Mesodermal cell (in vitro differentiated cells): Measurements from ENCODE around the gene EYA2.

Experiments used
- H3K27ac ChIP-seq: 2 replicates; pipeline ENCODE4 v1.7.0; 2013; ENCODE audit warnings: mild to moderate bottlenecking, low read depth, low read length, moderate library complexity; ENCODE audit not compliant: severe bottlenecking
- H3K36me3 ChIP-seq: 2 replicates; pipeline ENCODE4 v1.7.1; 2013; ENCODE audit warnings: mild to moderate bottlenecking, low read length, moderate library complexity; ENCODE audit not compliant: control insufficient read depth, insufficient read depth
- H3K4me1 ChIP-seq: one replicate; pipeline ENCODE4 v1.7.1; 2013; ENCODE audit warnings: mild to moderate bottlenecking, low read length; ENCODE audit not compliant: insufficient read depth, control insufficient read depth, poor library complexity, severe bottlenecking
- H3K4me3 ChIP-seq: 2 replicates; pipeline ENCODE4 v1.7.0; 2013; ENCODE audit warnings: low read length, control low read depth, mild to moderate bottlenecking; ENCODE audit not compliant: insufficient read depth, poor library complexity, severe bottlenecking; ENCODE audit errors: extremely low read depth
- H3K9me3 ChIP-seq: 2 replicates; pipeline ENCODE4 v1.7.1; 2013; ENCODE audit warnings: mild to moderate bottlenecking, low read length, moderate library complexity; ENCODE audit not compliant: control insufficient read depth
- WGBS, 2 experiments: methylation state at CpG; one replicate each; pipeline ENCODE4 v1.1.5; 2013; ENCODE audit warnings: missing lambda C conversion rate in 2 of 2; ENCODE audit not compliant: insufficient coverage in 2 of 2; 5-methylcytosine and 5-hydroxymethylcytosine counted together

EYA2 gene

GRCh38 chr20:47049771-47050170 is 155.1 kb downstream of the EYA2 start:
- Histone ChIP-seq H3K36me3 (no peaks in the 10 kb centered on the region), H3K4me1 (no peaks in the 10 kb centered on the region), H3K4me3 (no peak overlapping the region), H3K9me3 (no peaks in the 10 kb centered on the region), H3K27ac (no peak overlapping the region)
- 92 to 98% methylated on average over 5 of the region's 7 CpGs for WGBS, 2 experiments

- no peaks in the 10 kb centered on the region for H3K4me1 ChIP-seq
- H3K27ac ChIP-seq, result no peak overlapping the region
- no peaks in the 10 kb centered on the region for H3K9me3 ChIP-seq
- 94 to 95% methylated on average over 12 to 13 of the region's 14 CpGs for WGBS, 2 experiments
- no peak overlapping the region for H3K4me3 ChIP-seq
- H3K36me3 ChIP-seq, result no peaks in the 10 kb centered on the region
These were observed 156.4 kb downstream of the EYA2 start for GRCh38 chr20:47050996-47051395.

- Histone ChIP-seq H3K4me1 (no peaks in the 10 kb centered on the region), H3K27ac (no peak overlapping the region), H3K4me3 (no peak overlapping the region), H3K36me3 (no peaks in the 10 kb centered on the region), H3K9me3 (no peaks in the 10 kb centered on the region)
- WGBS, 2 experiments, result 74 to 79% methylated on average over 6 to 7 of the region's 8 CpGs
These were observed 157.4 kb downstream of the EYA2 start for GRCh38 chr20:47051936-47052526.

- Histone ChIP-seq H3K36me3 (no peaks in the 10 kb centered on the region), H3K4me1 (no peaks in the 10 kb centered on the region), H3K4me3 (no peak overlapping the region), H3K9me3 (no peaks in the 10 kb centered on the region), H3K27ac (no peak overlapping the region)
- 92 to 100% methylated on average over 3 to 5 of the region's 5 CpGs for WGBS, 2 experiments
These were observed 159.9 kb downstream of the EYA2 start for GRCh38 chr20:47054506-47054905.

- WGBS, 2 experiments, result 81 to 97% methylated on average over 6 of the region's 6 CpGs
- no peak overlapping the region for H3K27ac ChIP-seq
- H3K4me3 ChIP-seq, result no peak overlapping the region
- no peaks in the 10 kb centered on the region for H3K4me1 ChIP-seq
- no peaks in the 10 kb centered on the region for H3K9me3 ChIP-seq
- no peaks in the 10 kb centered on the region for H3K36me3 ChIP-seq
These were observed 160.3 kb downstream of the EYA2 start for GRCh38 chr20:47054945-47055344.

DNA sequence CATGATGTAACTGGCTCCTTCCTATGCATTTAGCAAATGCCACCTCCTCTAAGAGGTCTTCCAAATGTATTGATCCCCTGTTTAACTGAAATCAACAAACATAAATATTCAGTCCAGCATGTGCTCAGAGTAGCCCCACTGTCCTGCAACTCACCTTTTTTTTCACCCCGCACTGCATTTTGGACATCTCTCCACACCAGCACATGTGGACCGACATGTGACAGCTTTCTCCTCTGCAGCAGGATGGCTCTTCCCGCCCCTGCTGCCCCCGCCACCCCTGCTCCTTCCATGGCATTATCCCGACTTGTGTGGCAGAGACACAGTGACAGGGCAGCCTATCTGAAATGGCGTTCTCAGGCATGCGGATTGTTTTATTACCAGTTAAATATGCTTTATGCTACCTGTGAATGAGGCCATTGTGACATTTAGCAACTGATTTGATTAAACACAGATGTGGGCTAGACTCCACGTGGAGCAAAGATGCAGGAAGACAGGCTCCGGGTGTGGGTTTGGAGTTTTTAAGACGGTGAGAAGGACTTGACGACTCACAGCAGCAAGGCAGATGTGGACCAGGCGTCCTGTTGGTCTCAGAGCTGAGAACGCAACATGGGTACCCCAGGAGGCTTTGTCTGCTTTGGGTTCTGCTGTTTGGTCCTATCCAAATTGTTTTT is 161.2 kb downstream of the EYA2 start:
- no peak overlapping the region for H3K4me3 ChIP-seq
- H3K4me1 ChIP-seq, result no peaks in the 10 kb centered on the region
- H3K27ac ChIP-seq, result no peak overlapping the region
- H3K36me3 ChIP-seq, result no peaks in the 10 kb centered on the region
- WGBS, 2 experiments, result 83 to 85% methylated on average over 12 to 13 of the region's 13 CpGs
- H3K9me3 ChIP-seq, result no peaks in the 10 kb centered on the region

DNA sequence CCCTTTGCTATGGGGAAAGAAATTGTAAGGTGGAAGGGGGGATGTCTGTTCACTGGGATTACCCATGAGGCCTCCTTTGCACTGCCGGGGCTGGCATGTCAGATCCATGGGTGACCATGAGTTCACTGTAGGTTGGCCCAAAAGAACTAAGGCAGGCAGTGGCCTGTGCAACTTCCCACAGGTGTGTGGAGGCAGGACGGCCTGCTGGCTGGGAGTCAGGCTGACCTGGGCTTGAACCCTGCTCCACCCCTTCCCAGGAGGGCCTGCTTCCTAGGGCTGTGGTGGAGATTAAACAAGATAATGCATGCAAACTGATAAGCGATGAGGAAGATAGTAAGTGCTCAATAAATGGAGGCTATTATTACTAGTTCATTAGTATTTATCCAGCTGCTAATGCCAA is 163.0 kb downstream of the EYA2 start:
- Histone ChIP-seq H3K9me3 (no peaks in the 10 kb centered on the region), H3K36me3 (no peaks in the 10 kb centered on the region), H3K4me1 (no peaks in the 10 kb centered on the region), H3K4me3 (no peak overlapping the region), H3K27ac (no peak overlapping the region)
- 92 to 100% methylated on average over 1 of the region's 3 CpGs for WGBS, 2 experiments

GRCh38 chr20:47058236-47058635 is 163.6 kb downstream of the EYA2 start:
- Histone ChIP-seq H3K4me1 (no peaks in the 10 kb centered on the region), H3K4me3 (no peak overlapping the region), H3K27ac (no peak overlapping the region), H3K9me3 (no peaks in the 10 kb centered on the region), H3K36me3 (no peaks in the 10 kb centered on the region)
- WGBS, 2 experiments, result 94% methylated on average over 4 of the region's 4 CpGs

DNA sequence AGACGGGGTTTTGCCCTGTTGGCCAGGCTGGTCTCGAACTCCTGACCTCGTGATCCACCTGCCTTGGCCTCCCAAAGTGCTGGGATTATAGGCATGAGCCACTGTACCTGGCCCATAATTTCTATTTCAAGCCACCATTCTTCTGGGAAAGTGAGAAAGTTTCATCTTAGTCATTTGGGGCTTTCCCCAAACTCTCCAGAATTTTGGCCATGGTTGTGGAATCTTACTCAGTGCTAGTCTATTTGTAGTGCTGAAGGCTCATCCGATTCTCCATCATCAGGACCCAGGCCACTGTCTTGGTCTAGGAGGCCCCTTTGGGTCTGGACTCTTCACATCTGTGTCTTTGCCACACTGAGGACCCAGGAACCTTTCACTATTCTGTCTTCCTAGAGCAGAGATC is 164.9 kb downstream of the EYA2 start:
- Histone ChIP-seq H3K4me1 (no peaks in the 10 kb centered on the region), H3K4me3 (no peak overlapping the region), H3K36me3 (no peaks in the 10 kb centered on the region), H3K9me3 (no peaks in the 10 kb centered on the region), H3K27ac (no peak overlapping the region)
- 87 to 90% methylated on average over 2 to 3 of the region's 4 CpGs for WGBS, 2 experiments

DNA sequence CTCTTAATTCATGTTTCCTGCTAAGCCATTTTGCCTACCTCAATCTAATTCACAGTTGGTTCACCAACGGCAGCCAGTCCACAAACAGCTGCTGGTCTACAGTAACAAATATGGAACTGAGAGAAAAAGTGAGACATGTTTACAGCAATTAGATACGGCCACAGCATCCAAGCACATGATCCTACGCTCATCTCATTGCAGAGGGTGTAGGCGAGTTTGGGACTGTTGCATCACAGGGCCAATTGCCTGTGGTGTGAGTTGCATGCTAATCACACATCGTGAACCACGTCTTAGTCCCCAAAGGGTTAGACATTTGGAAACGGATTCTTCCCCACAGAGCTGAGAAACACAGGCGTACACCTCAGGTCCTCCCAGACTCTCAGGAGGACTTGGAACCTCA is 166.9 kb downstream of the EYA2 start:
- whole genome bisulfite sequencing, 2 experiments, result 88 to 89% methylated on average over 7 of the region's 8 CpGs
- H3K36me3 ChIP-seq, result no peaks in the 10 kb centered on the region
- peaks cover under 1% of the 10 kb centered on the region for H3K9me3 ChIP-seq
- no peak overlapping the region for H3K27ac ChIP-seq
- H3K4me3 ChIP-seq, result no peak overlapping the region
- no peaks in the 10 kb centered on the region for H3K4me1 ChIP-seq

- Histone ChIP-seq H3K27ac (no peak overlapping the region), H3K4me1 (no peaks in the 10 kb centered on the region), H3K9me3 (peaks cover 7% of the 10 kb centered on the region), H3K36me3 (no peaks in the 10 kb centered on the region), H3K4me3 (no peak overlapping the region)
- 94 to 95% methylated on average over 10 to 13 of the region's 14 CpGs for WGBS, 2 experiments
These were observed 167.7 kb downstream of the EYA2 start for GRCh38 chr20:47062226-47062890.
